Neural progenitor cell (in vitro differentiated cells): ENCODE results near the gene UPK3A. TPM values are rescaled to one million over a fixed set of nuclear protein-coding genes. Genes with fewer than 3 reads are reported as not detected.

Source experiments
- DNase-seq: peaks from one replicate; pipeline ENCODE4 v3.0.0-alpha.2; 2016; ENCODE audit warnings: low spot score
- H2AFZ ChIP-seq: fragments of 200-600 bp; sonication (generic); replicated peaks from 2 replicates; pipeline ENCODE4 v1.6.1; 2016; ENCODE audit warnings: antibody characterized with exemption
- H3F3A ChIP-seq: fragments of 200-600 bp; sonication (generic); 2 replicates; pipeline ENCODE4 v1.6.1; 2016; ENCODE audit warnings: antibody characterized with exemption, low read depth
- H3K27ac ChIP-seq: fragments of 200-600 bp; sonication (generic); 2 replicates; pipeline ENCODE4 v1.5.1; 2016; ENCODE audit warnings: mild to moderate bottlenecking
- H3K27me3 ChIP-seq: fragments of 200-600 bp; sonication (generic); 2 replicates; pipeline ENCODE4 v1.6.1; 2016; ENCODE audit warnings: mild to moderate bottlenecking, moderate library complexity
- H3K36me3 ChIP-seq: fragments of 200-600 bp; sonication (generic); 2 replicates; pipeline ENCODE4 v1.5.1; 2016
- H3K4me1 ChIP-seq: fragments of 200-600 bp; sonication (generic); 2 replicates; pipeline ENCODE4 v1.6.1; 2016; ENCODE audit warnings: mixed run types
- H3K4me2 ChIP-seq: fragments of 200-600 bp; sonication (generic); 2 replicates; pipeline ENCODE4 v1.6.1; 2016
- H3K4me3 ChIP-seq: fragments of 200-600 bp; sonication (generic); 2 replicates; pipeline ENCODE4 v1.5.1; 2016
- H3K79me2 ChIP-seq: fragments of 200-600 bp; sonication (generic); 2 replicates; pipeline ENCODE4 v1.6.1; 2016; ENCODE audit warnings: low read depth
- H3K9ac ChIP-seq: fragments of 200-600 bp; sonication (generic); 2 replicates; pipeline ENCODE4 v1.6.1; 2016
- H3K9me3 ChIP-seq: fragments of 200-600 bp; sonication (generic); 2 replicates; pipeline ENCODE4 v1.5.1; 2016; ENCODE audit warnings: low read depth
- H4K20me1 ChIP-seq: fragments of 200-600 bp; sonication (generic); 2 replicates; pipeline ENCODE4 v1.6.1; 2016; ENCODE audit warnings: low read depth
- H3K27ac Mint-ChIP-seq: 3 replicates; pipeline ENCODE4 v1.8.0; 2021; ENCODE audit warnings: mixed read lengths
- H3K27me3 Mint-ChIP-seq: 2 replicates; pipeline ENCODE4 v1.8.0; 2022; ENCODE audit warnings: low read depth, mild to moderate bottlenecking, inconsistent platforms, moderate library complexity, mixed read lengths; ENCODE audit not compliant: insufficient read depth
- H3K36me3 Mint-ChIP-seq: 3 replicates; pipeline ENCODE4 v1.8.0; 2021; ENCODE audit warnings: mixed read lengths
- H3K4me1 Mint-ChIP-seq: 3 replicates; pipeline ENCODE4 v1.8.0; 2021; ENCODE audit warnings: mixed read lengths
- H3K4me3 Mint-ChIP-seq: 3 replicates; pipeline ENCODE4 v1.8.0; 2021; ENCODE audit warnings: mild to moderate bottlenecking, moderate library complexity, mixed read lengths
- H3K9me3 Mint-ChIP-seq: 3 replicates; pipeline ENCODE4 v1.8.0; 2020; ENCODE audit warnings: mixed read lengths
- EZH2 ChIP-seq: fragments of 200-600 bp; sonication (generic); IDR thresholded peaks from 2 replicates; pipeline ENCODE4 v1.6.1; 2017; ENCODE audit warnings: antibody characterized with exemption, mild to moderate bottlenecking, moderate library complexity
- EZH2phosphoT487 ChIP-seq: fragments of 200-600 bp; sonication (generic); IDR thresholded peaks from 2 replicates; pipeline ENCODE4 v1.6.1; 2017; ENCODE audit warnings: antibody characterized with exemption
- total RNA-seq: library from RNA; depleted of rRNA; stranded (reverse); fragments of >200 nt; gene quantifications from 2 replicates; pipeline ENCODE4 v1.2.3, GENCODE V29; 2015; ENCODE audit warnings: low replicate concordance
- TF ChIP-seq, protein P1 (sequence below): fragments of 200-600 bp; sonication (generic); IDR thresholded peaks from 2 replicates; pipeline ENCODE4 v1.5.1; 2017; ENCODE audit warnings: antibody characterized with exemption, mild to moderate bottlenecking

UPK3A gene
- total RNA-seq, 1 donor from 2014 or later = not detected

DNA sequence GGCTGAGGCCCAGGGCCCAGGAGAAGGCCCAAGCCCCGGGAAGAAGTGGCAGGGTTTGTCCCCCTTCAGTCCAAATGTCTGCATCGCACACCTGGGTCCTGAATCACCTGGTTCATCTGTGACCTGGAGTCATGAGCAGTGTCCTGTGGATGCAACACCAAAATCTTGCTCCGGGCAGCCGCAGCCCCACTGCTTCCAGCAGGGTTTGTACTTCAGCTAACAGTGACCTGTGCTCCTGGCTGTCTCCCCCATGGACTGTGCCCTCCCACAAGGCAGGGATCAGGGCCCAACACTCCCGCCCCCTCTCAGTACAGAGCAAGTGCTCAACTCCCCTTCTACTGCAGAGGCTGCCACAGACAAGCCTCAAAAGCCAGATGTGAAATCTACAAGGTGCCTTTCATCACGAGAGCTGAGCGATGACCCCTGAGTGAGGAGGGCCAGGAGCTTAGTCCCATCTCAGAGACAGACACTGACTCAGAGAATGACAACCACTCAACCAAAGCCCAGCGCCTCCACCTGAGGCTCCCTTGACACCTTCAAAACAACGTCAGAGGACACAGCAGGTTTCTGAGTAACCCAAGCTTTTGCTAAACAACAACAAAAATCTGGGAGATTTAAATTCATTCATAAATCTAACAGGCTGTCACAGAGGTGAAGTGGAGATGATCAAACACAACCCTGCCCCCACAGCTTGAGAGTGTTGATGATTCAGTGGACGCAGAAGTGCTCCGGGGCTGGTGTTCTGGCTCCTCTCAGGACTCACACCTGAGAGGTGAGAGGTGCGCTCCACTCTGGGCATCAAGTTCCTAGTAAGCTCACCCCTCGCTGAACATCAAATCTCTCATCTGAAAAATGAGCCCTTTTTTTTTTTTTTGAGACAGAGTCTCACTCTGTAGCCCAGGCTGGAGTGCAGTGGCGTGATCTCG, 47.4 kb upstream of the UPK3A start:
- no peaks in the 10 kb centered on the region for H3K36me3 ChIP-seq
- peaks cover 17% of the 10 kb centered on the region for H3F3A ChIP-seq
- DNase-seq = no peak
- peaks cover 26% of the 10 kb centered on the region for H3K27me3 Mint-ChIP-seq
- H3K4me2 ChIP-seq = no peak overlapping the region
- H3K27ac Mint-ChIP-seq = peak overlapping the region; percentile 42
- no peak overlapping the region for H3K27ac ChIP-seq
- H3K36me3 Mint-ChIP-seq = no peaks in the 10 kb centered on the region
- no peak overlapping the region for H2AFZ ChIP-seq
- H3K9ac ChIP-seq = no peak overlapping the region
- H3K9me3 Mint-ChIP-seq = no peaks in the 10 kb centered on the region
- H3K9me3 ChIP-seq = no peaks in the 10 kb centered on the region
- H3K4me3 ChIP-seq = no peak overlapping the region
- H3K79me2 ChIP-seq = no peaks in the 10 kb centered on the region
- H3K4me1 ChIP-seq = peaks cover 22% of the 10 kb centered on the region
- peaks cover 22% of the 10 kb centered on the region for H3K27me3 ChIP-seq
- TF ChIP-seq, protein P1, sequence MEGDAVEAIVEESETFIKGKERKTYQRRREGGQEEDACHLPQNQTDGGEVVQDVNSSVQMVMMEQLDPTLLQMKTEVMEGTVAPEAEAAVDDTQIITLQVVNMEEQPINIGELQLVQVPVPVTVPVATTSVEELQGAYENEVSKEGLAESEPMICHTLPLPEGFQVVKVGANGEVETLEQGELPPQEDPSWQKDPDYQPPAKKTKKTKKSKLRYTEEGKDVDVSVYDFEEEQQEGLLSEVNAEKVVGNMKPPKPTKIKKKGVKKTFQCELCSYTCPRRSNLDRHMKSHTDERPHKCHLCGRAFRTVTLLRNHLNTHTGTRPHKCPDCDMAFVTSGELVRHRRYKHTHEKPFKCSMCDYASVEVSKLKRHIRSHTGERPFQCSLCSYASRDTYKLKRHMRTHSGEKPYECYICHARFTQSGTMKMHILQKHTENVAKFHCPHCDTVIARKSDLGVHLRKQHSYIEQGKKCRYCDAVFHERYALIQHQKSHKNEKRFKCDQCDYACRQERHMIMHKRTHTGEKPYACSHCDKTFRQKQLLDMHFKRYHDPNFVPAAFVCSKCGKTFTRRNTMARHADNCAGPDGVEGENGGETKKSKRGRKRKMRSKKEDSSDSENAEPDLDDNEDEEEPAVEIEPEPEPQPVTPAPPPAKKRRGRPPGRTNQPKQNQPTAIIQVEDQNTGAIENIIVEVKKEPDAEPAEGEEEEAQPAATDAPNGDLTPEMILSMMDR = no peak
- no peak for TF ChIP-seq EZH2
- no peak for TF ChIP-seq EZH2phosphoT487
- no peak overlapping the region for H3K4me3 Mint-ChIP-seq
- H4K20me1 ChIP-seq = peaks cover 59% of the 10 kb centered on the region
- H3K4me1 Mint-ChIP-seq = peaks cover 31% of the 10 kb centered on the region

DNA sequence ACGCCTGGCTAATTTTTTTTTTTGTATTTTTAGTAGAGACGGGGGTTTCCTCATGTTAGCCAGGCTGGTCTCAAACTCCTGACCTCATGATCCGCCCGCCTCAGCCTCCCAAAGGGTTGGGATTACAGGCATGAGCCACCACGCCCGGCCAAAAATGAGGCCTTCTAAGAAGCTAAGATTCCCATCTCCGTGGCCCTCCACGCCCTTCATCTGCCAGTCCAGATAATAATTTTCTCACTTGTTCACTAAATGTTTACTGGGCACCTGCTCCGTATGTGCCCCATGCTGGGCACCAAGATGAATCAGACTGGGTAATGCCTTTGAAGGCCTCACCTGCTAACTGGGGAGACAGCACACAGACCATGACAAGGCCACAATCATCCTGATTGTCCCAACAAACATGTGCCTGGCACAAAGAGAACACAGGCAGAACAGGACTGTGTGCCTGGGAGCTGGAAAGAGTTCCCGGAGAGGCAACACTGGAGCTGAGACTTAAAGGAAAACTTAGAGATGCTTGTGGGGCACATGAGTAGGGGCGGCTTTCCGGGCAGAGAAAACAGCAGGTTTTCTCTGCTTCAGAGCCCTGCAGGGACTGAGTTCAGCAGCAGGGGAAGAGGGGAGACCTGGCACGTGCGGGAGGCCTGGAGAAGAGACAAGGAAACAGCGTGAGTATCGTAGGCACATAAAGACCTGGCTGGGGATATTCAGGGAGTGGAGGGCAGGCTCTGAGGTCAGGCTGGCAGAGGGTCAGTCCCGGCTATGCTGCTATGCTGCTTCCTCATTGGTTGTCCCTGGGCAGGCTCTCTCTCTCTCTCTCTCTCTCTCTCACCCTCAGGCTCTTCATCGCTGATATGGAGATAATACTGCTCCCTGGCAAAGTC, 46.4 kb upstream of the UPK3A start:
- peaks cover 17% of the 10 kb centered on the region for H3F3A ChIP-seq
- H4K20me1 ChIP-seq = peaks cover 59% of the 10 kb centered on the region
- H3K79me2 ChIP-seq = no peaks in the 10 kb centered on the region
- no peak overlapping the region for H3K9ac ChIP-seq
- Mint-ChIP-seq H3K4me1 (peaks cover 31% of the 10 kb centered on the region), H3K9me3 (no peaks in the 10 kb centered on the region), H3K27ac (no peak overlapping the region), H3K27me3 (peaks cover 27% of the 10 kb centered on the region), H3K4me3 (peak overlapping the region; percentile 95), H3K36me3 (no peaks in the 10 kb centered on the region)
- H3K4me1 ChIP-seq = peaks cover 22% of the 10 kb centered on the region
- peaks cover 24% of the 10 kb centered on the region for H3K27me3 ChIP-seq
- DNase-seq = no peak
- no peaks in the 10 kb centered on the region for H3K36me3 ChIP-seq
- H2AFZ ChIP-seq = no peak overlapping the region
- no peak overlapping the region for H3K4me3 ChIP-seq
- no peak overlapping the region for H3K27ac ChIP-seq
- H3K9me3 ChIP-seq = no peaks in the 10 kb centered on the region
- no peak overlapping the region for H3K4me2 ChIP-seq
- TF ChIP-seq EZH2phosphoT487 = no peak
- no peak for TF ChIP-seq EZH2
- TF ChIP-seq, protein P1 = no peak

DNA sequence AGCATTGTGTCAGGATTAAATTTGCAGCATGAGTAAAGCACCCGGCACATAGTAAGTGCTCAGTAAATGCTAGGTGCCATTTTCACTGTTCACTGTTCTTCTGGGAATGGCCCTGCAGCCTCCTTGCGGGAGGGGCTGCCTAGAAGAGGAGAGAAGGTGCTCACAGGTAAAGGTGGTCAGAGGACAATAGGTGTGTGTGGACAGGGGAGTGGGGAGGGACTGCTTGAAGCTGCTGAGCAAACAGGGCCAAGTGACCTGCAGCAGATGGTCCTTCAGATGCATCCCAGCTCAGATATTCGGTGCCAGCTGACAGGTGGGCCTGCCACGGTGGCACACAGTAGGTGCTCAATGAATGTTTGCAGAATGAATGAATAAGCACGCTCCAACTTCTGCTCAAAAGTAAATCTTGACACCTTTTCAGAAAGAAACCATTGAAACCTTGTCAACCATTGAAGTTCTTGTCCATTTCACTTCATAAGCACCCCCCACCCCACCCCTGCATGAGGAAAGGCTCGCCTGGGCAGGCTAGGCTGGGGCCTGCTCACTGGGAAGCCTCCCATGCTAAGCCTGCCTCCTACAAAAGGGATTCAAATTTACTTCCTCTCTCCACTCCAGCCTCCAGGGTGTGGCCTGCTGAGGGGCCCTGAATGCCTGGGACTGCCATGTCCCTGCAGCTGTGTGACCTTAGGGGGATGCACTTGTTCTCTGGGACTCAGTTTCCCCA, 45.6 kb upstream of the UPK3A start:
- H3K36me3 Mint-ChIP-seq = no peaks in the 10 kb centered on the region
- Histone ChIP-seq H3F3A (peaks cover 17% of the 10 kb centered on the region), H4K20me1 (peaks cover 59% of the 10 kb centered on the region), H3K9me3 (no peaks in the 10 kb centered on the region), H3K27me3 (peaks cover 24% of the 10 kb centered on the region), H3K36me3 (no peaks in the 10 kb centered on the region), H3K9ac (no peak overlapping the region), H3K4me1 (peaks cover 22% of the 10 kb centered on the region), H3K27ac (no peak overlapping the region), H3K4me3 (no peak overlapping the region), H2AFZ (no peak overlapping the region), H3K4me2 (peak overlapping the region; percentile 76), H3K79me2 (no peaks in the 10 kb centered on the region)
- H3K27ac Mint-ChIP-seq = peak overlapping the region; percentile 42
- peaks cover 31% of the 10 kb centered on the region for H3K4me1 Mint-ChIP-seq
- TF ChIP-seq EZH2phosphoT487 (no peak), EZH2 (no peak)
- TF ChIP-seq, protein P1 = no peak
- peaks cover 27% of the 10 kb centered on the region for H3K27me3 Mint-ChIP-seq
- DNase-seq = no peak
- peak overlapping the region; percentile 95 for H3K4me3 Mint-ChIP-seq
- H3K9me3 Mint-ChIP-seq = no peaks in the 10 kb centered on the region
